ENCODE data around the gene TVP23C. TPM values are rescaled to one million over a fixed set of nuclear protein-coding genes. Genes with fewer than 3 reads are reported as not detected.

The TVP23C gene
- total and polyA plus RNA-seq, 2 experiments from 2014 or later = 10.4 to 31.7 TPM

DNA sequence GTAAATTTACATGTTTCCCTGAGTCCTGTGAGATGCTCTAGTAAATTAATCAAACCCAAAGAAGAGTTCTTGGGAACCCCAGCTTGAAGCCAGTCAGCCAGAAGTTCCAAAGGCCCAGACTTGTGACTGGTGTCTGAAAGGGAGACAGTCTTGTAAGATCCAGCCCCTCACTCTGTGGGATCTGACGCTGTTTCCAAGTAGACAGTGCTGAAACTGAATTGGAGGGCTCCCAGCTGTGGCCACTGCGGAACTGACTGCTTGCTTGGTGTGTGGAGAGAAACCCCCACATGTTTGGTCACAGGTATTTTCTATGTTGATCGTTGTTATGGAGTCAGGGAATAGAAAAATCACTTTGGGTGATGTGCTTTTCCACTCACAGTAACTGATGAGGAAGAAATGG, 90.4 kb downstream of the TVP23C start:
- peaks cover 6% of the 10 kb centered on the region for H3K4me1 Mint-ChIP-seq
- TF ChIP-seq, protein P1, sequence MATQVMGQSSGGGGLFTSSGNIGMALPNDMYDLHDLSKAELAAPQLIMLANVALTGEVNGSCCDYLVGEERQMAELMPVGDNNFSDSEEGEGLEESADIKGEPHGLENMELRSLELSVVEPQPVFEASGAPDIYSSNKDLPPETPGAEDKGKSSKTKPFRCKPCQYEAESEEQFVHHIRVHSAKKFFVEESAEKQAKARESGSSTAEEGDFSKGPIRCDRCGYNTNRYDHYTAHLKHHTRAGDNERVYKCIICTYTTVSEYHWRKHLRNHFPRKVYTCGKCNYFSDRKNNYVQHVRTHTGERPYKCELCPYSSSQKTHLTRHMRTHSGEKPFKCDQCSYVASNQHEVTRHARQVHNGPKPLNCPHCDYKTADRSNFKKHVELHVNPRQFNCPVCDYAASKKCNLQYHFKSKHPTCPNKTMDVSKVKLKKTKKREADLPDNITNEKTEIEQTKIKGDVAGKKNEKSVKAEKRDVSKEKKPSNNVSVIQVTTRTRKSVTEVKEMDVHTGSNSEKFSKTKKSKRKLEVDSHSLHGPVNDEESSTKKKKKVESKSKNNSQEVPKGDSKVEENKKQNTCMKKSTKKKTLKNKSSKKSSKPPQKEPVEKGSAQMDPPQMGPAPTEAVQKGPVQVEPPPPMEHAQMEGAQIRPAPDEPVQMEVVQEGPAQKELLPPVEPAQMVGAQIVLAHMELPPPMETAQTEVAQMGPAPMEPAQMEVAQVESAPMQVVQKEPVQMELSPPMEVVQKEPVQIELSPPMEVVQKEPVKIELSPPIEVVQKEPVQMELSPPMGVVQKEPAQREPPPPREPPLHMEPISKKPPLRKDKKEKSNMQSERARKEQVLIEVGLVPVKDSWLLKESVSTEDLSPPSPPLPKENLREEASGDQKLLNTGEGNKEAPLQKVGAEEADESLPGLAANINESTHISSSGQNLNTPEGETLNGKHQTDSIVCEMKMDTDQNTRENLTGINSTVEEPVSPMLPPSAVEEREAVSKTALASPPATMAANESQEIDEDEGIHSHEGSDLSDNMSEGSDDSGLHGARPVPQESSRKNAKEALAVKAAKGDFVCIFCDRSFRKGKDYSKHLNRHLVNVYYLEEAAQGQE (IDR thresholded peaks at IDR 0.05; ENCODE audit: unreplicated experiment) = no peak
- no peak for TF ChIP-seq EZH2phosphoT487 (IDR thresholded peaks at IDR 0.05; ENCODE audit: unreplicated experiment)
- TF ChIP-seq ZNF114 (CRISPR knock-in tag; IDR thresholded peaks at IDR 0.05) = no peak
- no peak for TF ChIP-seq EZH2 (IDR thresholded peaks at IDR 0.05; ENCODE audit: low read depth, unreplicated experiment)
- TF ChIP-seq JUNB (IDR thresholded peaks at IDR 0.05; ENCODE audit: unreplicated experiment) = no peak
- no peak for TF ChIP-seq CREB1 (CRISPR knock-in tag; IDR thresholded peaks at IDR 0.05; ENCODE audit: low read depth)
- TF ChIP-seq NANOG (IDR thresholded peaks at IDR 0.05; ENCODE audit: borderline replicate concordance) = no peak
- no peak for TF ChIP-seq ZNF331 (CRISPR knock-in tag; IDR thresholded peaks at IDR 0.05; ENCODE audit: low read depth)
- no peak for TF ChIP-seq POLR2AphosphoS5 (IDR thresholded peaks at IDR 0.05; ENCODE audit: low read depth)
- no peak for TF ChIP-seq STAT1 (IDR thresholded peaks at IDR 0.05; ENCODE audit: unreplicated experiment)
- TF ChIP-seq, protein P2, sequence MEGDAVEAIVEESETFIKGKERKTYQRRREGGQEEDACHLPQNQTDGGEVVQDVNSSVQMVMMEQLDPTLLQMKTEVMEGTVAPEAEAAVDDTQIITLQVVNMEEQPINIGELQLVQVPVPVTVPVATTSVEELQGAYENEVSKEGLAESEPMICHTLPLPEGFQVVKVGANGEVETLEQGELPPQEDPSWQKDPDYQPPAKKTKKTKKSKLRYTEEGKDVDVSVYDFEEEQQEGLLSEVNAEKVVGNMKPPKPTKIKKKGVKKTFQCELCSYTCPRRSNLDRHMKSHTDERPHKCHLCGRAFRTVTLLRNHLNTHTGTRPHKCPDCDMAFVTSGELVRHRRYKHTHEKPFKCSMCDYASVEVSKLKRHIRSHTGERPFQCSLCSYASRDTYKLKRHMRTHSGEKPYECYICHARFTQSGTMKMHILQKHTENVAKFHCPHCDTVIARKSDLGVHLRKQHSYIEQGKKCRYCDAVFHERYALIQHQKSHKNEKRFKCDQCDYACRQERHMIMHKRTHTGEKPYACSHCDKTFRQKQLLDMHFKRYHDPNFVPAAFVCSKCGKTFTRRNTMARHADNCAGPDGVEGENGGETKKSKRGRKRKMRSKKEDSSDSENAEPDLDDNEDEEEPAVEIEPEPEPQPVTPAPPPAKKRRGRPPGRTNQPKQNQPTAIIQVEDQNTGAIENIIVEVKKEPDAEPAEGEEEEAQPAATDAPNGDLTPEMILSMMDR (conservative IDR thresholded peaks at IDR 0.05; ENCODE audit: low read depth in 2 of 2) = no peak
- TF ChIP-seq, protein P3, sequence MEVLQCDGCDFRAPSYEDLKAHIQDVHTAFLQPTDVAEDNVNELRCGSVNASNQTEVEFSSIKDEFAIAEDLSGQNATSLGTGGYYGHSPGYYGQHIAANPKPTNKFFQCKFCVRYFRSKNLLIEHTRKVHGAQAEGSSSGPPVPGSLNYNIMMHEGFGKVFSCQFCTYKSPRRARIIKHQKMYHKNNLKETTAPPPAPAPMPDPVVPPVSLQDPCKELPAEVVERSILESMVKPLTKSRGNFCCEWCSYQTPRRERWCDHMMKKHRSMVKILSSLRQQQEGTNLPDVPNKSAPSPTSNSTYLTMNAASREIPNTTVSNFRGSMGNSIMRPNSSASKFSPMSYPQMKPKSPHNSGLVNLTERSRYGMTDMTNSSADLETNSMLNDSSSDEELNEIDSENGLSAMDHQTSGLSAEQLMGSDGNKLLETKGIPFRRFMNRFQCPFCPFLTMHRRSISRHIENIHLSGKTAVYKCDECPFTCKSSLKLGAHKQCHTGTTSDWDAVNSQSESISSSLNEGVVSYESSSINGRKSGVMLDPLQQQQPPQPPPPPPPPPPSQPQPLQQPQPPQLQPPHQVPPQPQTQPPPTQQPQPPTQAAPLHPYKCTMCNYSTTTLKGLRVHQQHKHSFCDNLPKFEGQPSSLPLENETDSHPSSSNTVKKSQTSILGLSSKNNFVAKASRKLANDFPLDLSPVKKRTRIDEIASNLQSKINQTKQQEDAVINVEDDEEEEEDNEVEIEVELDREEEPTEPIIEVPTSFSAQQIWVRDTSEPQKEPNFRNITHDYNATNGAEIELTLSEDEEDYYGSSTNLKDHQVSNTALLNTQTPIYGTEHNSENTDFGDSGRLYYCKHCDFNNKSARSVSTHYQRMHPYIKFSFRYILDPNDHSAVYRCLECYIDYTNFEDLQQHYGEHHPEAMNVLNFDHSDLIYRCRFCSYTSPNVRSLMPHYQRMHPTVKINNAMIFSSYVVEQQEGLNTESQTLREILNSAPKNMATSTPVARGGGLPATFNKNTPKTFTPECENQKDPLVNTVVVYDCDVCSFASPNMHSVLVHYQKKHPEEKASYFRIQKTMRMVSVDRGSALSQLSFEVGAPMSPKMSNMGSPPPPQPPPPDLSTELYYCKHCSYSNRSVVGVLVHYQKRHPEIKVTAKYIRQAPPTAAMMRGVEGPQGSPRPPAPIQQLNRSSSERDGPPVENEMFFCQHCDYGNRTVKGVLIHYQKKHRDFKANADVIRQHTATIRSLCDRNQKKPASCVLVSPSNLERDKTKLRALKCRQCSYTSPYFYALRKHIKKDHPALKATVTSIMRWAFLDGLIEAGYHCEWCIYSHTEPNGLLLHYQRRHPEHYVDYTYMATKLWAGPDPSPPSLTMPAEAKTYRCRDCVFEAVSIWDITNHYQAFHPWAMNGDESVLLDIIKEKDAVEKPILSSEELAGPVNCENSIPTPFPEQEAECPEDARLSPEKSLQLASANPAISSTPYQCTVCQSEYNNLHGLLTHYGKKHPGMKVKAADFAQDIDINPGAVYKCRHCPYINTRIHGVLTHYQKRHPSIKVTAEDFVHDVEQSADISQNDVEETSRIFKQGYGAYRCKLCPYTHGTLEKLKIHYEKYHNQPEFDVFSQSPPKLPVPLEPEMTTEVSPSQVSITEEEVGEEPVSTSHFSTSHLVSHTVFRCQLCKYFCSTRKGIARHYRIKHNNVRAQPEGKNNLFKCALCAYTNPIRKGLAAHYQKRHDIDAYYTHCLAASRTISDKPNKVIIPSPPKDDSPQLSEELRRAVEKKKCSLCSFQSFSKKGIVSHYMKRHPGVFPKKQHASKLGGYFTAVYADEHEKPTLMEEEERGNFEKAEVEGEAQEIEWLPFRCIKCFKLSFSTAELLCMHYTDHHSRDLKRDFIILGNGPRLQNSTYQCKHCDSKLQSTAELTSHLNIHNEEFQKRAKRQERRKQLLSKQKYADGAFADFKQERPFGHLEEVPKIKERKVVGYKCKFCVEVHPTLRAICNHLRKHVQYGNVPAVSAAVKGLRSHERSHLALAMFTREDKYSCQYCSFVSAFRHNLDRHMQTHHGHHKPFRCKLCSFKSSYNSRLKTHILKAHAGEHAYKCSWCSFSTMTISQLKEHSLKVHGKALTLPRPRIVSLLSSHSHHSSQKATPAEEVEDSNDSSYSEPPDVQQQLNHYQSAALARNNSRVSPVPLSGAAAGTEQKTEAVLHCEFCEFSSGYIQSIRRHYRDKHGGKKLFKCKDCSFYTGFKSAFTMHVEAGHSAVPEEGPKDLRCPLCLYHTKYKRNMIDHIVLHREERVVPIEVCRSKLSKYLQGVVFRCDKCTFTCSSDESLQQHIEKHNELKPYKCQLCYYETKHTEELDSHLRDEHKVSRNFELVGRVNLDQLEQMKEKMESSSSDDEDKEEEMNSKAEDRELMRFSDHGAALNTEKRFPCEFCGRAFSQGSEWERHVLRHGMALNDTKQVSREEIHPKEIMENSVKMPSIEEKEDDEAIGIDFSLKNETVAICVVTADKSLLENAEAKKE (CRISPR knock-in tag; IDR thresholded peaks at IDR 0.05) = no peak
- TF ChIP-seq, protein P4, sequence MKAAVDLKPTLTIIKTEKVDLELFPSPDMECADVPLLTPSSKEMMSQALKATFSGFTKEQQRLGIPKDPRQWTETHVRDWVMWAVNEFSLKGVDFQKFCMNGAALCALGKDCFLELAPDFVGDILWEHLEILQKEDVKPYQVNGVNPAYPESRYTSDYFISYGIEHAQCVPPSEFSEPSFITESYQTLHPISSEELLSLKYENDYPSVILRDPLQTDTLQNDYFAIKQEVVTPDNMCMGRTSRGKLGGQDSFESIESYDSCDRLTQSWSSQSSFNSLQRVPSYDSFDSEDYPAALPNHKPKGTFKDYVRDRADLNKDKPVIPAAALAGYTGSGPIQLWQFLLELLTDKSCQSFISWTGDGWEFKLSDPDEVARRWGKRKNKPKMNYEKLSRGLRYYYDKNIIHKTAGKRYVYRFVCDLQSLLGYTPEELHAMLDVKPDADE (IDR thresholded peaks at IDR 0.05) = no peak
- no peak overlapping the region for H2AFZ ChIP-seq

More for the DNA sequence above, 90.4 kb downstream of the TVP23C start:
- Histone ChIP-seq H3K27me3 (ENCODE audit: insufficient read depth) (no peaks in the 10 kb centered on the region), H3K36me3 (ENCODE audit: insufficient read depth) (no peaks in the 10 kb centered on the region), H3K4me3 (no peak overlapping the region), H3K9me2 (ENCODE audit: insufficient read depth) (0 out of 2 replicates have a peak, but pooled peaks cover 3% of the 10 kb centered on the region), H4K20me1 (replicated peaks; ENCODE audit: insufficient read depth) (no peaks in the 10 kb centered on the region), H3K4me2 (no peak overlapping the region), H3K4me1 (ENCODE audit: insufficient read depth) (peaks cover 9% of the 10 kb centered on the region), H3F3A (replicated peaks; ENCODE audit: low read depth) (no peaks in the 10 kb centered on the region), H3K79me2 (replicated peaks; ENCODE audit: insufficient read depth) (no peaks in the 10 kb centered on the region), H3K27ac (ENCODE audit: low read depth) (no peak overlapping the region)
- H3K9me3 Mint-ChIP-seq = no peaks in the 10 kb centered on the region
- peaks cover 4% of the 10 kb centered on the region; the same call in 1 of the 3 replicates for H3K36me3 Mint-ChIP-seq (ENCODE audit: low read depth)
- H3K27me3 Mint-ChIP-seq (ENCODE audit: insufficient read depth, low read depth, poor library complexity) = peaks cover 4% of the 10 kb centered on the region
- no peak overlapping the region for H3K27ac Mint-ChIP-seq
- DNase-seq (ENCODE audit: low spot score) (no peak), ATAC-seq (no peak)
- no peak overlapping the region for H3K4me3 Mint-ChIP-seq
